ENCODE measurements around the gene DPP7.

The DPP7 gene

GRCh38 chr9:137088121-137088520 lies 26.4 kb downstream of the DPP7 start:
- TF ChIP-seq NFIC (IDR thresholded peaks at IDR 0.05) (no peak), ZBTB7A (IDR thresholded peaks at IDR 0.05; ENCODE audit: low read depth) (no peak), EGR1 (IDR thresholded peaks at IDR 0.05) (no peak), MAX (IDR thresholded peaks at IDR 0.05) (no peak), FOXM1 (IDR thresholded peaks at IDR 0.05; ENCODE audit: borderline replicate concordance, low read depth) (no peak), REST (IDR thresholded peaks at IDR 0.05; ENCODE audit: low read depth) (no peak), TCF12 (IDR thresholded peaks at IDR 0.05; ENCODE audit: low read depth) (no peak), CEBPB (IDR thresholded peaks at IDR 0.05) (no peak), TEAD4 (IDR thresholded peaks at IDR 0.05) (no peak), TAF1 (IDR thresholded peaks at IDR 0.05; ENCODE audit: low read depth) (no peak), USF1 (IDR thresholded peaks at IDR 0.05) (no peak), CREB1 (IDR thresholded peaks at IDR 0.05; ENCODE audit: low read depth) (no peak), RAD21 (IDR thresholded peaks at IDR 0.05; ENCODE audit: low read depth) (no peak)

GRCh38 chr9:137087409-137087925 lies 27.1 kb downstream of the DPP7 start:
- TF ChIP-seq USF1 (IDR thresholded peaks at IDR 0.05) (no peak), ZBTB7A (IDR thresholded peaks at IDR 0.05; ENCODE audit: low read depth) (peak; percentile 62; the same call in 1 of the 2 replicates), EGR1 (IDR thresholded peaks at IDR 0.05) (no peak), CREB1 (IDR thresholded peaks at IDR 0.05; ENCODE audit: low read depth) (no peak), YY1 (IDR thresholded peaks at IDR 0.05; ENCODE audit: low read depth) (no peak), MAX (IDR thresholded peaks at IDR 0.05) (no peak)

GRCh38 chr9:137086531-137087408 lies 27.8 kb downstream of the DPP7 start, which contains the start of gene MAN1B1:
Gene MAN1B1 (plus strand): TSS chr9:137086985. CDS start chr9:137087000, 15 bp downstream.
- TF ChIP-seq FOXM1 (IDR thresholded peaks at IDR 0.05; ENCODE audit: borderline replicate concordance, low read depth), result no peak
- TF ChIP-seq EGR1 (IDR thresholded peaks at IDR 0.05), result 0 out of 2 replicates have a peak, but pooled peaks have one; percentile 5
- TF ChIP-seq TEAD4 (IDR thresholded peaks at IDR 0.05), result no peak
- TF ChIP-seq TCF12 (IDR thresholded peaks at IDR 0.05; ENCODE audit: low read depth), result 0 out of 2 replicates have a peak, but pooled peaks have one; percentile 29
- TF ChIP-seq TAF1 (IDR thresholded peaks at IDR 0.05; ENCODE audit: low read depth), result peak; percentile 95
- peak; percentile 92 for TF ChIP-seq MAX (IDR thresholded peaks at IDR 0.05)
- TF ChIP-seq YY1 (IDR thresholded peaks at IDR 0.05; ENCODE audit: low read depth), result peak; percentile 89
- peak; percentile 89 for TF ChIP-seq USF1 (IDR thresholded peaks at IDR 0.05)

GRCh38 chr9:137085920-137086530 lies 28.5 kb downstream of the DPP7 start:
- TF ChIP-seq RAD21 (IDR thresholded peaks at IDR 0.05; ENCODE audit: low read depth), result no peak
- no peak for TF ChIP-seq REST (IDR thresholded peaks at IDR 0.05; ENCODE audit: low read depth)
- no peak for TF ChIP-seq MAX (IDR thresholded peaks at IDR 0.05)
- TF ChIP-seq TCF12 (IDR thresholded peaks at IDR 0.05; ENCODE audit: low read depth), result no peak
- TF ChIP-seq CREB1 (IDR thresholded peaks at IDR 0.05; ENCODE audit: low read depth), result no peak
- no peak for TF ChIP-seq ZBTB7A (IDR thresholded peaks at IDR 0.05; ENCODE audit: low read depth)
- TF ChIP-seq TEAD4 (IDR thresholded peaks at IDR 0.05), result no peak
- TF ChIP-seq FOXM1 (IDR thresholded peaks at IDR 0.05; ENCODE audit: borderline replicate concordance, low read depth), result no peak
- TF ChIP-seq EGR1 (IDR thresholded peaks at IDR 0.05), result no peak
- no peak for TF ChIP-seq NFIC (IDR thresholded peaks at IDR 0.05)
- TF ChIP-seq USF1 (IDR thresholded peaks at IDR 0.05), result no peak
- no peak for TF ChIP-seq YY1 (IDR thresholded peaks at IDR 0.05; ENCODE audit: low read depth)
- TF ChIP-seq EP300 (IDR thresholded peaks at IDR 0.05; ENCODE audit: borderline replicate concordance), result no peak
